Measurements from ENCODE around the gene GAK.

The GAK gene

GRCh38 chr4:883377-884095 lies 48.6 kb downstream of the GAK start:
- Histone ChIP-seq H3K4me1 (ENCODE audit: insufficient read depth, low read length) (no peaks in the 10 kb centered on the region), H2AFZ (ENCODE audit: low read depth, low read length) (no peak overlapping the region), H3K4me2 (ENCODE audit: insufficient read depth, low read length) (no peak overlapping the region), H3K79me2 (ENCODE audit: insufficient read depth, low read length) (no peaks in the 10 kb centered on the region), H4K20me1 (ENCODE audit: insufficient read depth, low read length) (peaks cover 20% of the 10 kb centered on the region), H3K4me3 (ENCODE audit: low read depth in 1 of 2, low read length in 2 of 2) (no peak overlapping the region), H3K9me3 (ENCODE audit: insufficient read depth, low read length, severe bottlenecking) (no peaks in the 10 kb centered on the region), H3K27ac (ENCODE audit: low read length) (no peak overlapping the region), H3K36me3 (ENCODE audit: insufficient read depth, low read length) (peaks cover 98% of the 10 kb centered on the region), H3K9ac (ENCODE audit: low read depth, low read length) (no peak overlapping the region), H3K27me3 (ENCODE audit: insufficient read depth, low read length, poor library complexity) (no peaks in the 10 kb centered on the region)
- TF ChIP-seq CTCF (IDR thresholded peaks at IDR 0.05; ENCODE audit: borderline replicate concordance, extremely low read depth, low read length, poor library complexity, severe bottlenecking) (no peak), EZH2 (IDR thresholded peaks at IDR 0.05; ENCODE audit: borderline replicate concordance, low read depth, low read length, severe bottlenecking) (no peak)
- DNase-seq (no peak), ATAC-seq (ENCODE audit: insufficient read depth, low read depth) (no peak)

GRCh38 chr4:882646-883045 lies 49.5 kb downstream of the GAK start:
- H3K36me3 ChIP-seq (ENCODE audit: insufficient read depth, low read length): peaks cover 95% of the 10 kb centered on the region
- TF ChIP-seq CTCF (IDR thresholded peaks at IDR 0.05; ENCODE audit: borderline replicate concordance, extremely low read depth, low read length, poor library complexity, severe bottlenecking): no peak
- TF ChIP-seq EZH2 (IDR thresholded peaks at IDR 0.05; ENCODE audit: borderline replicate concordance, low read depth, low read length, severe bottlenecking): no peak
- ATAC-seq (ENCODE audit: insufficient read depth, low read depth) (no peak), DNase-seq (no peak)
- no peak overlapping the region for H2AFZ ChIP-seq (ENCODE audit: low read depth, low read length)
- H3K9me3 ChIP-seq (ENCODE audit: insufficient read depth, low read length, severe bottlenecking): no peaks in the 10 kb centered on the region
- H3K27ac ChIP-seq (ENCODE audit: low read length): no peak overlapping the region
- H3K9ac ChIP-seq (ENCODE audit: low read depth, low read length): no peak overlapping the region
- H3K4me2 ChIP-seq (ENCODE audit: insufficient read depth, low read length): no peak overlapping the region
- H3K79me2 ChIP-seq (ENCODE audit: insufficient read depth, low read length): no peaks in the 10 kb centered on the region
- H3K4me1 ChIP-seq (ENCODE audit: insufficient read depth, low read length): no peaks in the 10 kb centered on the region
- no peak overlapping the region for H3K4me3 ChIP-seq (ENCODE audit: low read depth in 1 of 2, low read length in 2 of 2)
- peaks cover 20% of the 10 kb centered on the region for H4K20me1 ChIP-seq (ENCODE audit: insufficient read depth, low read length)
- H3K27me3 ChIP-seq (ENCODE audit: insufficient read depth, low read length, poor library complexity): no peaks in the 10 kb centered on the region

GRCh38 chr4:881709-882108 lies 50.4 kb downstream of the GAK start:
- Histone ChIP-seq H3K36me3 (ENCODE audit: insufficient read depth, low read length) (peaks cover 95% of the 10 kb centered on the region), H3K27me3 (ENCODE audit: insufficient read depth, low read length, poor library complexity) (no peaks in the 10 kb centered on the region), H2AFZ (ENCODE audit: low read depth, low read length) (no peak overlapping the region), H3K27ac (ENCODE audit: low read length) (no peak overlapping the region), H3K4me2 (ENCODE audit: insufficient read depth, low read length) (no peak overlapping the region), H3K4me1 (ENCODE audit: insufficient read depth, low read length) (no peaks in the 10 kb centered on the region), H4K20me1 (ENCODE audit: insufficient read depth, low read length) (peaks cover 20% of the 10 kb centered on the region), H3K9me3 (ENCODE audit: insufficient read depth, low read length, severe bottlenecking) (no peaks in the 10 kb centered on the region), H3K79me2 (ENCODE audit: insufficient read depth, low read length) (no peaks in the 10 kb centered on the region), H3K9ac (ENCODE audit: low read depth, low read length) (no peak overlapping the region), H3K4me3 (ENCODE audit: low read depth in 1 of 2, low read length in 2 of 2) (no peak overlapping the region)
- DNase-seq (no peak), ATAC-seq (ENCODE audit: insufficient read depth, low read depth) (no peak)
- no peak for TF ChIP-seq EZH2 (IDR thresholded peaks at IDR 0.05; ENCODE audit: borderline replicate concordance, low read depth, low read length, severe bottlenecking)
- TF ChIP-seq CTCF (IDR thresholded peaks at IDR 0.05; ENCODE audit: borderline replicate concordance, extremely low read depth, low read length, poor library complexity, severe bottlenecking): no peak
